Sigmoid colon (tissue), 4 donors: Measurements from ENCODE around the gene C2CD2.

Source experiments
- EP300 ChIP-seq, 4 donors: sonication (generic); formaldehyde crosslinking; IDR thresholded peaks; one replicate each; pipeline ENCODE4 v1.6.1; 2017; ENCODE audit warnings: antibody characterized with exemption in 4 of 4
- POLR2A ChIP-seq, 2 donors: fragments of 450-650 bp; IDR thresholded peaks; one replicate each; pipeline ENCODE4 v1.6.1; 2016; ENCODE audit warnings: antibody characterized with exemption in 2 of 2, mild to moderate bottlenecking in 2 of 2, moderate library complexity in 2 of 2
- TF ChIP-seq, protein P1 (sequence below), 4 experiments: fragments of 450-650 bp in 3 of 4; fragments of 200-600 bp in 1 of 4; IDR thresholded peaks; one replicate each; pipeline ENCODE4 v1.5.1; 2016 to 2019; ENCODE audit warnings: antibody characterized with exemption in 4 of 4, mild to moderate bottlenecking in 3 of 4, moderate library complexity in 2 of 4

- TF ChIP-seq, protein P1, sequence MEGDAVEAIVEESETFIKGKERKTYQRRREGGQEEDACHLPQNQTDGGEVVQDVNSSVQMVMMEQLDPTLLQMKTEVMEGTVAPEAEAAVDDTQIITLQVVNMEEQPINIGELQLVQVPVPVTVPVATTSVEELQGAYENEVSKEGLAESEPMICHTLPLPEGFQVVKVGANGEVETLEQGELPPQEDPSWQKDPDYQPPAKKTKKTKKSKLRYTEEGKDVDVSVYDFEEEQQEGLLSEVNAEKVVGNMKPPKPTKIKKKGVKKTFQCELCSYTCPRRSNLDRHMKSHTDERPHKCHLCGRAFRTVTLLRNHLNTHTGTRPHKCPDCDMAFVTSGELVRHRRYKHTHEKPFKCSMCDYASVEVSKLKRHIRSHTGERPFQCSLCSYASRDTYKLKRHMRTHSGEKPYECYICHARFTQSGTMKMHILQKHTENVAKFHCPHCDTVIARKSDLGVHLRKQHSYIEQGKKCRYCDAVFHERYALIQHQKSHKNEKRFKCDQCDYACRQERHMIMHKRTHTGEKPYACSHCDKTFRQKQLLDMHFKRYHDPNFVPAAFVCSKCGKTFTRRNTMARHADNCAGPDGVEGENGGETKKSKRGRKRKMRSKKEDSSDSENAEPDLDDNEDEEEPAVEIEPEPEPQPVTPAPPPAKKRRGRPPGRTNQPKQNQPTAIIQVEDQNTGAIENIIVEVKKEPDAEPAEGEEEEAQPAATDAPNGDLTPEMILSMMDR (IDR thresholded peaks at IDR 0.05): no peak
- TF ChIP-seq EP300 (IDR thresholded peaks at IDR 0.05): no peak
- TF ChIP-seq POLR2A (IDR thresholded peaks at IDR 0.05): no peak
Measured at GRCh38 chr21:41899426-41900202, 54.2 kb downstream of the C2CD2 start.
